HG03432 (cell line): ENCODE measurements around the gene L3MBTL4.
A peak's percentile ranks its signal among the peaks of the same experiment; 100 is the strongest.
"Not testable (repeated sequence)": the region's sequence is repeated elsewhere in the genome, so short reads cannot be mapped to it uniquely, and the experiment has no call there.

Experiments
- ATAC-seq: cut with Tn5 transposase; IDR thresholded peaks from one replicate; pipeline ENCODE4 v1.9.1; 2021; ENCODE audit warnings: mild to moderate bottlenecking, moderate library complexity; ENCODE audit not compliant: unreplicated experiment

Gene L3MBTL4

GRCh38 chr18:6315517-6316331, 99.0 kb downstream of the L3MBTL4 start:
- ATAC-seq, result no peak

- no peak for ATAC-seq
These were observed 101.3 kb downstream of the L3MBTL4 start for GRCh38 chr18:6313415-6313814.

- ATAC-seq, result no peak
These were observed 103.1 kb downstream of the L3MBTL4 start for GRCh38 chr18:6311456-6312215.

GRCh38 chr18:6310714-6311113, 104.0 kb downstream of the L3MBTL4 start:
- no peak for ATAC-seq

- ATAC-seq, result no peak
These were observed 116.8 kb downstream of the L3MBTL4 start for GRCh38 chr18:6297875-6298274.

- no peak for ATAC-seq
These were observed 120.4 kb downstream of the L3MBTL4 start for GRCh38 chr18:6294148-6294784.

GRCh38 chr18:6289843-6290242, 124.9 kb downstream of the L3MBTL4 start:
- ATAC-seq, result no peak

GRCh38 chr18:6286585-6286984, 128.1 kb downstream of the L3MBTL4 start:
- no peak for ATAC-seq

- ATAC-seq, result no peak
These were observed 129.9 kb downstream of the L3MBTL4 start for GRCh38 chr18:6284761-6285160.

- no peak for ATAC-seq
These were observed 130.4 kb downstream of the L3MBTL4 start for GRCh38 chr18:6284300-6284699.

- no peak for ATAC-seq
These were observed 132.8 kb downstream of the L3MBTL4 start for GRCh38 chr18:6281874-6282273.

GRCh38 chr18:6280211-6280743, 134.4 kb downstream of the L3MBTL4 start:
- ATAC-seq, result no peak

- no peak for ATAC-seq
These were observed 135.4 kb downstream of the L3MBTL4 start for GRCh38 chr18:6279308-6279707.

- no peak for ATAC-seq
These were observed 141.3 kb downstream of the L3MBTL4 start for GRCh38 chr18:6273423-6273822.

- not testable (repeated sequence) for ATAC-seq
These were observed 142.6 kb downstream of the L3MBTL4 start for GRCh38 chr18:6272144-6272543.

GRCh38 chr18:6271585-6271984, 143.1 kb downstream of the L3MBTL4 start:
- ATAC-seq, result no peak

- ATAC-seq, result peak; percentile 95
These were observed 143.9 kb downstream of the L3MBTL4 start for GRCh38 chr18:6270771-6271216.

- no peak for ATAC-seq
These were observed 144.9 kb downstream of the L3MBTL4 start for GRCh38 chr18:6269660-6270332.

GRCh38 chr18:6266212-6266611, 148.5 kb downstream of the L3MBTL4 start:
- no peak for ATAC-seq

GRCh38 chr18:6261938-6262337, 152.8 kb downstream of the L3MBTL4 start:
- ATAC-seq, result no peak

- not testable (repeated sequence) for ATAC-seq
These were observed 155.4 kb downstream of the L3MBTL4 start for GRCh38 chr18:6259324-6259723.
